GM12865 (cell line): Measurements from ENCODE around the gene SNED1.

Experiments
- DNase-seq: peaks from one replicate; pipeline ENCODE4 v3.0.0; 2010; ENCODE audit warnings: low read depth
- H3K4me3 ChIP-seq: 2 replicates; pipeline ENCODE4 v1.5.1; 2011; ENCODE audit warnings: mild to moderate bottlenecking, low read depth, low read length, control low read depth
- CTCF ChIP-seq: IDR thresholded peaks from 2 replicates; pipeline ENCODE4 v1.5.1; 2011; ENCODE audit warnings: low read length, control low read depth, low read depth, inconsistent platforms; ENCODE audit not compliant: insufficient read depth; ENCODE audit errors: missing control alignments

SNED1 gene

GRCh38 chr2:241005569-241005968 lies 7.2 kb downstream of the SNED1 start:
- H3K4me3 ChIP-seq = no peak overlapping the region
- DNase-seq = no peak
- no peak for TF ChIP-seq CTCF

- no peak overlapping the region for H3K4me3 ChIP-seq
- no peak for DNase-seq
- TF ChIP-seq CTCF = no peak
These were observed 8.0 kb downstream of the SNED1 start for GRCh38 chr2:241006412-241006811.

DNA sequence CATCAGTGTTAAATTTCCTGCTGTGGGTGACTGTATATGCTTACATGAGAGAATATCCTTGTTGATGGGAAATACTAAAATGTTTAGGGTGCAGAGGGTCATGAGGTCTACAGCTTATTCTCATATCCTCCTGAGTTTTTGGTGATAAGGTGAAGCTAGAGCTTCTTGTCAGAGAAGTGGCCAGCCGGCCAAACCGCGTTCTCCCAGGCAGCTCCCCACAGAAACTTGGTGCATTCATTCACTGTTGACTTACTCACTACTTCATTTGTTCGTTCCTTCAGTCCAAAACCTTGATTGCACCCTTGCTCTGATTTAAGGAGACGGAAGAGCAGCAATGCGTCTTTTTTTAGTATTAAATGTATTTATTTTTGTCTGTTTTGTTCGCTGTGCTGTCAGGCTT lies 8.7 kb downstream of the SNED1 start:
- no peak for DNase-seq
- TF ChIP-seq CTCF = no peak
- H3K4me3 ChIP-seq = no peak overlapping the region

DNA sequence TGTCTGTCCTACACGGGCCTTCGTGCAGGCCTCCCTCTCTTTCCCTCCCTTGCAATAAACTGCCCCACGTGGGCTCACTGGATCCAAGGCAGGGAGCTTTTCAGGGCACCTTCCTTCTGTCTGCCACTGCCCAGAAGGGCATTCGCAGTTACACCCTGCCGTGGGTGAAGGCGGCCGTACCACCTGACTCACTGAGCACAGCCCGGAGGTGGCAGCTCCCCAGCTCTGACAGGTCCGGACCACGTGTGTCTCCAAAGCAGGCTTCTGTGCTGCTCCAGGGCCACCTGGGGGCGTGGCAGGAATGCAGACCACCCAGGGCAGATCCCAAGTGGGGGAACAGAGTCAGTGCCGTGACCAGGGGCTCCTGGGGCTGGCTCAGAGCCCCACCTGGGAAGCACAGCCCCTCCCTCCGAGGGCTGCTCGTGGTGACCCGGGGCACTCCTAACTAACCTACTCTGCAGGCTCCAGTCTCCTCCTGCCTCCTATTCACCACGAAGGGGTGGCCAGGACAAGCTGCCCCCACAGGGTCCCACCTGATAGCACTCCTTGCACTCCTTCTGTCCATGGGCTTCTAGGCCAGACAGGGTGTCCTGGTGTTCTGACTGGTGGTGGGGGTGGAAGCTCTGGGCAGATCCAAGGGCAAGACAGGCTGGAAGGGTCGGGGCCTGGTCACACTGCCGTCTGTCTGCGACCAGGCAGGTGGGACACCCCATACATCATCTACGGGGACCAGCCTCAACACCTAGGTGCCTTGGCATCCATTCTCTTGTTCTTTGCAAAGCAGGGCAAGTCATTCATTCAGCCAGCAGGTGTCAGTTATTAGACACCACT lies 9.7 kb downstream of the SNED1 start:
- H3K4me3 ChIP-seq = no peak overlapping the region
- DNase-seq = no peak
- TF ChIP-seq CTCF = no peak

DNA sequence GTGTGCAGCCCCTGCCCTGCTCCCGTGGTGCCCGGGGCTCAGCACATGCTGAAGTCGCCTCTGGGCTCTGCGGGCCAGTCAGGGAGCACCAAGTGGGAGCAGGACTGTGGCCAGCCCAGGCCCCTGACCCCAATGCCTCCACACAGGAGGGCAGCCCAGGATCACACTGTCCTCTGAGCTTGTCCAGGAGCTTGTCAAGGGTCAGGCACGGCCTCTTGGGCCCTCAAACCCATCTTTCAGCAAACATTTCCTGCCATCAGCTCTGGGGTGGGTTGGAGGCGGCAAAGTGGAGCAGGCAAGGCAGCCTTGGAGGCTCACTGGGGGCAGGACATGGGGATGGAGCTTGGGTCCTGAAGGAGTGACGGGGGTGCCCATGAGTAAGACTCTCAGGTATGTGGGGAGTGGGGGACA lies 10.3 kb downstream of the SNED1 start:
- TF ChIP-seq CTCF = no peak
- no peak overlapping the region for H3K4me3 ChIP-seq
- DNase-seq = no peak

GRCh38 chr2:241009191-241009590 lies 10.8 kb downstream of the SNED1 start:
- TF ChIP-seq CTCF = no peak
- no peak overlapping the region for H3K4me3 ChIP-seq
- no peak for DNase-seq
